GM19351 (cell line): ENCODE data around the gene HADH.

ENCODE experiments used
- ATAC-seq: cut with Tn5 transposase; IDR thresholded peaks from one replicate; pipeline ENCODE4 v1.9.1; 2021; ENCODE audit warnings: mild to moderate bottlenecking, moderate library complexity; ENCODE audit not compliant: unreplicated experiment

The HADH gene

DNA sequence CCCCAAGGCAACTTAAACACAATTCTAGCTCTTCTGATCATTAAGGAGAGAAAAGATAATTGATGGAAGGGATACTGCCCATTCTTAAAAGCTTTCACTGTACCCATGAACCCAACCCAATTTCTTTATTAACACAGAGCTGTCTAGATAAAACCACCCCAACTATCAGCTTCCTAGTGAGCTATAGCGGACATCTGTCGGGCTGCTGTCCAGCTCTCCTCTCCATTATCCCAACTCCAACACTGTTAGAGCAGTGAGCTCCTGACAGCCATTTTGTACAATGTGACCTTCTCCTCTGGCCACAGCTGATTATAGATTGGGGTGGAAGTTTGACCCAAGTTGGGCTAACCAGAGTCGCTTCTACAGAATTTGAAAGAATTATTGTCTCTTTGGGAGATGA, 66.1 kb downstream of the HADH start:
- no peak for ATAC-seq

DNA sequence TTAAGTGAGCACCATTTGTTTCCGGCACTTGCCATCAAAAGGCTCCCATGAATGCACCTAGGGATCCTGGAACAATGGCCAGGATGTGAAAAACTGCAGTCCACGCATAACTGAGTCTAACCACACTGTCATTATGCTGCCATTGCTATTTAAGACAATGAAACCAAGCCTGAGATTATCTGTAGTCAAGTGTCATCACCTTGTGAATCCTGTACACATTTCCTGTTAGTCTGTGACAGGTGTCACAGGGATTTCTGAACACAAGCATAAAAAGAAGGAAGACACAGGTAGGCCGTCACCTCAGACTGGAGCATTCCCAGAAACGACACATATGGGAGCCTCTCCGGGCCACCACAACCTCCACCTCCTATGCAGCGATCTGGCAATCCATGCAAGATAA, 66.7 kb downstream of the HADH start:
- ATAC-seq: no peak

DNA sequence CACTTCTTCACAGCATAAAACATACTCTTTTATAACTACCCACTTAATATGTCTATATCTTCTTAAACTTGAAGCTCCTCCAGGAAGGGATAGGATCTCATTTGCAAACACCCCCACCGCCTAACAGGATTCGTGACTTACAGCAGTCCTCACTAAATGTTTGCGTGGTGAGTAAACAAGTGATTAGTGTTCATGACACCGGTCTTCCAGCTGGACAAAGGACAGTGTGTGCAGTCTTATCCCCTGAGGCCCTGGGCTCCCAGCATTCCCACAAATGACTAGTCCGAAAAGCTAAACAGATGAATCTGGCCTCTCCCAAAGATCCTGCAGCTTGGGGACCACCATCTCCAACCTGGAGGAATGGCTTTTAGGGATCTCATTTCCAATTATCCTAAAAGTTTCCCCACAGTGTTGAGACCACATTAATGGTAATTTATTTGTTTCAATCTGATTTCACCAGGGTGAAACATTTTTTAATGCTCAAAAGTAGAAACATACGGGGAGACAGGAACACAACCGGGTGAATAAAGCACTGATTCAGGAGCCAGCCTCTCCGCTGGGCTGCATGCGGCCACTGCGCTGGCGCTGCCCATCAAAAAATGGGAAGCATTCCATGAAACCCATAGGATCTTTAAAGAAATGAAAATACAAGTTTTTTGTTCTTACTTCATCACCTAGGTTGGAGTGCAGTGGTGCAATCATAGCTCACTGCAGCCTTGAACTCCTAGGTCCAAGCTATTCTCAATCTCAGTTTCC, 69.2 kb downstream of the HADH start:
- no peak for ATAC-seq

DNA sequence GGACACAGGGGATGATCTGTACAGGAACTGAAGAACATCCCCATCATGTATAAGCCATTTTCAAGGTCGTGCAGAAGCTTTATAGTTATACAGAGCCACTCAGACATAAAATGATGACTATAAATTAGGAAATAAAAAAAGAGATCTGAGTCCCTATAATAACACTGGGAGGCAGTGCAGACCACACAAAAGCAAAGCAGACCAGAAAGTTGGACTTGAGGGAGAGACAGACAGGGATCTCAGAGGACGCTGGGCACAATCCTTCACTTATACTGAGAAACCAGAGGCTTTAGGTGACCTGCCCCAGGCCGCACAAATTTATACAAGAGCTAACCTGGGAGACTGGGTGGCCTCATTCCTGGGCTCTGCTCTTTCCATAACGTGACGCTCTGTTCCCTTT, 70.5 kb downstream of the HADH start:
- no peak for ATAC-seq

GRCh38 chr4:108060686-108061321, 71.1 kb downstream of the HADH start:
- ATAC-seq: no peak

DNA sequence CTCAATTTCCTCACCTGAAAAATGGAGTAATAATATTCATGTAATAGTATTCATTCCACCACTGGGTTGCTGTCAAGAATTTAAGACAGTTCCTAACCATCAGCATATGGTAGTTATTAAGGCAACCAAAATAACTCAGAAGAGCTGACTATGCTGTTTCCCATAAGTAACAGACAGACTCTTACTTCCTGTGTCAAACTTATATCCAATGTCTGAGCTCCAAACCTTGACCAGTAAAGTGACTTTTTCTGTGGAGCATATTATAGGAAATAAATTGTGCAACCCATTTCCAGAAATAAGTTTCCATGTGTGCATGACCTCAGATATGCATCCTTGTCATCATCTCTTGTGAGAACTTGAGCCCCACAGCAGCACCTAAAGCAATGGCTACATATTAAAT, 78.8 kb downstream of the HADH start:
- no peak for ATAC-seq

DNA sequence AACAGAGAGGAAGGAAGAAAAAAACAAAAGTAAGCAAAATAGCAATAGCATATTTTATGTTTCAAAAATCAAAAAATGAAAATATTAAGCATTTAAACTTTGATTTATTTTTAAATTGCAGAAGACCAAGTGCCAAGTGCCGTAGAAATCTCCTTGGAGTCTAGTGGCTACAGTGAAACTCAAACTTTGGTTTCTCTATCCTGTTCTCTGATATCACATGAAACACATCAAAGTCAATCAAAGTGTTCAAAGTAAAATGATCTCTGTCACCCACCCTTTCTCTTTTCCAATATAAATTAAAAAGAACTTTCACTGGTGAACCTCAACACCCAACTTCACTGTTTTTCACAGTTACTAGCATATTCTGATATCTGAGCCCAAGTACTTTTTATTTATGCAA, 81.1 kb downstream of the HADH start:
- no peak for ATAC-seq

- peak; percentile 76 for ATAC-seq
These were observed 82.6 kb downstream of the HADH start for GRCh38 chr4:108072300-108072699.

GRCh38 chr4:108078024-108078733, 88.5 kb downstream of the HADH start:
- no peak for ATAC-seq

GRCh38 chr4:108080747-108081146, 91.1 kb downstream of the HADH start:
- no peak for ATAC-seq

GRCh38 chr4:108081256-108081655, 91.6 kb downstream of the HADH start:
- no peak for ATAC-seq
